DMS114 treated with DMSO at 0.1 percent for 48 hours (cell line): ENCODE data around the gene FBXW5.

Source experiments
- DNase-seq: peaks from one replicate; lab custom pipeline; 2025; ENCODE audit not compliant: unreplicated experiment; lab: John Stamatoyannopoulos, UW

Gene FBXW5

GRCh38 chr9:136944519-136945332 is at the start of gene FBXW5, which contains the start of gene C8G:
Gene FBXW5 (minus strand): TSS chr9:136944738. CDS start chr9:136944083, 655 bp downstream.
Gene C8G (plus strand): TSS chr9:136945243. CDS start chr9:136945321, 78 bp downstream.
- peak; percentile 75 for DNase-seq

- no peak for DNase-seq
These were observed 48.4 kb upstream of the FBXW5 start for GRCh38 chr9:136992819-136993369.

GRCh38 chr9:136991993-136992818 is 47.7 kb upstream of the FBXW5 start, which contains the start of gene PAXX:
Gene PAXX (plus strand): TSS chr9:136992422. CDS start chr9:136992444, 22 bp downstream.
- DNase-seq: peak; percentile 38

GRCh38 chr9:136990242-136990911 is 45.8 kb upstream of the FBXW5 start:
- DNase-seq: no peak

- no peak for DNase-seq
These were observed 44.3 kb upstream of the FBXW5 start for GRCh38 chr9:136988872-136989271.

- no peak for DNase-seq
These were observed 41.3 kb upstream of the FBXW5 start for GRCh38 chr9:136985853-136986252.

- DNase-seq: no peak
These were observed 40.6 kb upstream of the FBXW5 start for GRCh38 chr9:136985027-136985602.

- DNase-seq: no peak
These were observed 40.0 kb upstream of the FBXW5 start for GRCh38 chr9:136984464-136985026.

GRCh38 chr9:136983656-136984314 is 39.2 kb upstream of the FBXW5 start:
- no peak for DNase-seq

GRCh38 chr9:136983167-136983566 is 38.6 kb upstream of the FBXW5 start:
- no peak for DNase-seq

GRCh38 chr9:136982232-136983051 is 37.9 kb upstream of the FBXW5 start, which contains the start of gene LCNL1:
Gene LCNL1 (plus strand): TSS chr9:136982993. CDS start chr9:136983587, 594 bp downstream.
- no peak for DNase-seq

- no peak for DNase-seq
These were observed 37.2 kb upstream of the FBXW5 start for GRCh38 chr9:136981588-136982231.

- no peak for DNase-seq
These were observed 36.3 kb upstream of the FBXW5 start for GRCh38 chr9:136980669-136981478.

- DNase-seq: no peak
These were observed 35.4 kb upstream of the FBXW5 start for GRCh38 chr9:136979769-136980587.

- no peak for DNase-seq
These were observed 34.5 kb upstream of the FBXW5 start for GRCh38 chr9:136978865-136979544.
